AG10803 (cell line): ENCODE measurements around the gene RASSF5.

Experiments
- DNase-seq: peaks from one replicate; pipeline ENCODE4 v3.0.0; 2010; ENCODE audit warnings: low read depth
- H3K4me3 ChIP-seq: 2 replicates; pipeline ENCODE4 v1.5.1; 2011; ENCODE audit warnings: mild to moderate bottlenecking, low read length, control low read depth
- TF ChIP-seq, protein P1 (sequence below): conservative IDR thresholded peaks from 2 replicates; pipeline ENCODE4 v1.5.1; 2011; ENCODE audit warnings: mild to moderate bottlenecking, low read length, control low read depth, inconsistent platforms

The RASSF5 gene

DNA sequence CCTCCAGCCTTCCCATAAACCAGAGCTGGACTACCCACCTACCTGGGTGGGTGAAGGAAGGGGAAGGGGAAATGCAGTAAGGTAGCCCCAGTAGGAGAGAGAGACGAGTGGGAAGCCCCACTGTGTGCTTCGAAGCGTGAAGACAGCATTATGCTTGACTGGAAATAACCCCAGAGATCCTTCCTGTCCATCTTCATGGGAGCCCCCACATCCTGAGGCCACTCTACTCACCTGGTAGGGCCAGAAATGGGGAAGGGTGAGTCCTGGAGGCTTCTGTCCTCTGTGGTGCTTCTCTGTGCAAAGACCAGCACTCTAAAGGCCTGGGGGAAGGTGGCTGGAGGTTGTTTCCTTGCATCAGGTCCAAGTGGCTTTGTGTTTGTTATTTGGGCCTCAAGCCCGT, 10.0 kb upstream of the RASSF5 start:
- TF ChIP-seq, protein P1, sequence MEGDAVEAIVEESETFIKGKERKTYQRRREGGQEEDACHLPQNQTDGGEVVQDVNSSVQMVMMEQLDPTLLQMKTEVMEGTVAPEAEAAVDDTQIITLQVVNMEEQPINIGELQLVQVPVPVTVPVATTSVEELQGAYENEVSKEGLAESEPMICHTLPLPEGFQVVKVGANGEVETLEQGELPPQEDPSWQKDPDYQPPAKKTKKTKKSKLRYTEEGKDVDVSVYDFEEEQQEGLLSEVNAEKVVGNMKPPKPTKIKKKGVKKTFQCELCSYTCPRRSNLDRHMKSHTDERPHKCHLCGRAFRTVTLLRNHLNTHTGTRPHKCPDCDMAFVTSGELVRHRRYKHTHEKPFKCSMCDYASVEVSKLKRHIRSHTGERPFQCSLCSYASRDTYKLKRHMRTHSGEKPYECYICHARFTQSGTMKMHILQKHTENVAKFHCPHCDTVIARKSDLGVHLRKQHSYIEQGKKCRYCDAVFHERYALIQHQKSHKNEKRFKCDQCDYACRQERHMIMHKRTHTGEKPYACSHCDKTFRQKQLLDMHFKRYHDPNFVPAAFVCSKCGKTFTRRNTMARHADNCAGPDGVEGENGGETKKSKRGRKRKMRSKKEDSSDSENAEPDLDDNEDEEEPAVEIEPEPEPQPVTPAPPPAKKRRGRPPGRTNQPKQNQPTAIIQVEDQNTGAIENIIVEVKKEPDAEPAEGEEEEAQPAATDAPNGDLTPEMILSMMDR, result no peak
- no peak for DNase-seq
- H3K4me3 ChIP-seq, result no peak overlapping the region

DNA sequence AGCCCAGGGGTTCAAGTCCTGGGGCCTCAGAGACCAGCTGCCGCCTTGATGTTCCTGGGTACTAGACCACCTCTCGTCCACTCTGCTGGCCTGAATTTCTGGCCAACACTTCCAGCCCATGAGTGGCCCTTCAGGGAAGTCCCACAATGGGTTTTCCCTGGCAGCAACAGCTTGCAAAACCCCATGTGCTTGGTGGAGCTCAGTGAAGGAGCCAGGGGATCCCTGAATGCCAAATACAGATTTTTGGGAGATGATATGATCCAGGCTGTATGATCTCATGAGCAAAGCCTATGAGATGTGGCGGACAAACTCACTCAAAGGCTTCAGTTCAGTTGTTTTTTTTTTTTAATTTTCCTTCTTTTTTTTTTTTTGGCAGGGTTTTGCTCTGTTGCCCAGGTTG, 9.6 kb upstream of the RASSF5 start:
- TF ChIP-seq, protein P1, result no peak
- no peak overlapping the region for H3K4me3 ChIP-seq
- DNase-seq, result peak; percentile 27

GRCh38 chr1:206498685-206499084, 8.6 kb upstream of the RASSF5 start:
- DNase-seq, result no peak
- no peak overlapping the region for H3K4me3 ChIP-seq
- TF ChIP-seq, protein P1, result no peak

- DNase-seq, result no peak
- H3K4me3 ChIP-seq, result no peak overlapping the region
- TF ChIP-seq, protein P1, result no peak
Observed at GRCh38 chr1:206500046-206500445, 7.3 kb upstream of the RASSF5 start.

GRCh38 chr1:206501881-206502280, 5.5 kb upstream of the RASSF5 start:
- TF ChIP-seq, protein P1, result no peak
- DNase-seq, result no peak
- H3K4me3 ChIP-seq, result no peak overlapping the region; the same call in 1 of the 2 replicates

- TF ChIP-seq, protein P1, result no peak
- no peak for DNase-seq
- H3K4me3 ChIP-seq, result no peak overlapping the region
Observed at GRCh38 chr1:206502403-206502802, 4.9 kb upstream of the RASSF5 start.

DNA sequence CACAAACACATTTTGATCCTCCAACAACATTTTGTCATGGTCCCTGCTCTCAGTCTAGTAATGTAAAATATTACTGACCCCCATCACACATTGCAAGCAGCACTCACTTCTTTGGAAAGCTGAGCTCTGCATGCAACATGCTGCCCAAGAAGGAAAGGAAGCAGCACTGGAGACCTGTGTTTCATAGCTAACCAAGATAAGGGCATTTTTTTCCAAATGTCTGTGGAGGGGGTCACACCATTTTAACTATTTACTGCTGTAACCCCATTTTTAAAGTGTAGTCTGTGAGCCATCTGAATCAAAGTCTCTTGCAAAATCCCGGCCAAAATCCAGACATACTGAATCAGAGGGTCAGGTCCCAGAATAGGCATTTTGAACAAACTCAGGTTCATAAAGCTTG, 4.5 kb upstream of the RASSF5 start:
- TF ChIP-seq, protein P1, result no peak
- DNase-seq, result peak; percentile 57

More for the DNA sequence above, 4.5 kb upstream of the RASSF5 start:
- no peak overlapping the region for H3K4me3 ChIP-seq
